Activated naive CD4-positive, alpha-beta T cell treated with anti-CD3 and anti-CD28 coated beads, Interleukin-2, amount 50 U/mL, for 16 hours (primary cell): ENCODE results near the gene RNF31.

ENCODE experiments used
- DNase-seq: peaks from one replicate; pipeline ENCODE4 v3.0.0-alpha.2; 2020

The RNF31 gene

GRCh38 chr14:24160850-24161804 is 13.8 kb downstream of the RNF31 start, which contains the start of gene IRF9:
Gene IRF9 (plus strand): TSS chr14:24161265. CDS start chr14:24162145, 880 bp downstream.
- DNase-seq, result peak; percentile 93

GRCh38 chr14:24162093-24162492 is 14.8 kb downstream of the RNF31 start:
- DNase-seq, result no peak

GRCh38 chr14:24164518-24164991 is 17.3 kb downstream of the RNF31 start:
- no peak for DNase-seq

DNA sequence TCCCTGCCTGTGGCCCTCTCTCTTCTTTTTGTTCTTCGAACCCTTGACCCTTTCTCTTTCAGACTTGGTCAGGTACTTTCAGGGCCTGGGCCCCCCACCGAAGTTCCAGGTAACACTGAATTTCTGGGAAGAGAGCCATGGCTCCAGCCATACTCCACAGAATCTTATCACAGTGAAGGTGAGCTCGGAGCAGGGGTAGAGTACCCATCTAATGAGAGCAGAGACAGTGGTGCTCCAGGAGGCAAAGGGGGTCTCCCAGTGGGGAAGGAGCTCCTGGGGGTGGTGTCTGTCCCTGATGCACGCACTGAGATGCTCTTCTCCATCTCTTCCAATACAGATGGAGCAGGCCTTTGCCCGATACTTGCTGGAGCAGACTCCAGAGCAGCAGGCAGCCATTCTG is 18.5 kb downstream of the RNF31 start:
- DNase-seq, result no peak

GRCh38 chr14:24167469-24168114 is 20.3 kb downstream of the RNF31 start:
- no peak for DNase-seq

DNA sequence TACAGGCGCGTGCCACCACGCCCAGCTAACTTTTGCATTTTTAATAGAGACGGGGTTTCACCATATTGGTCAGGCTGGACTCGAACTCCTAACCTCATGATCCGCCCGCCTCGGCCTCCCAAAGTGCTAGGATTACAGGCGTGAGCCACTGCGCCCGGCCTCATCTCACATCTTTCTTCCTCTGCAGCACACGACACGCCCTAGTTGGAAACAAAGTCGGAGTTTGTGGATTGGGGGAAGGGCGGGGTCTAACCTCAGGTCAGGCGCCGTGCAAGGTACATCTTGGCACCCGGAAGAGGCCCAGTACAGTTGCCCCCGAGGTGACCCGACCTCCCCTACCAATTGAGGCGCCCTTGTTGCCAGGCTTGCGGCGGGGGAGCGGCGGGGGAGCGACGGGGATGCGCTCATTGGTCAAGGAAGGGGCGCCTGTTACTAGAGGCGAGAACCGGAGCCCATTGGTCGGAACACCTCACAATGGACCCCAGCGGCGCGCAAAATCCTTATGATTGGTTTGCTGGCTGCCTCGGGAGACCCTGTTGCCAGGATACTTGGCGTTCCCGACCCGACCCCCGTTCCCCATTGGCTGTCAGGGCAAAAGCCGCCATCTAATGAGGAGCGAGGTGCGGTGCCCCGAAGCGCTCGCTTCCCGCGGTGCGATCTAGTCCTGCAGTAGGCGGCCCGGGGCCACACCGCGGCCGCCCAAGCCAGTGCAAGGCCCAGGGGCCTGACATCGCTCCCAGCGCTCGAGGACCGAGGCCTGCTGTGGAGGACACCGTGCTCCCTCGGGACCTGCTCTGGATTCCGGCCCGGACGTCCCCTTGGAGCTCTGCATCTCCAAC is 24.3 kb downstream of the RNF31 start, which contains the start of gene REC8:
REC8 (plus strand) TSS at position 659 of the 839 bp plus-strand sequence. CDS start 473 bp downstream, outside the sequence.
- peak; percentile 68 for DNase-seq

- no peak for DNase-seq
Measured at GRCh38 chr14:24172261-24172860, 25.1 kb downstream of the RNF31 start.

DNA sequence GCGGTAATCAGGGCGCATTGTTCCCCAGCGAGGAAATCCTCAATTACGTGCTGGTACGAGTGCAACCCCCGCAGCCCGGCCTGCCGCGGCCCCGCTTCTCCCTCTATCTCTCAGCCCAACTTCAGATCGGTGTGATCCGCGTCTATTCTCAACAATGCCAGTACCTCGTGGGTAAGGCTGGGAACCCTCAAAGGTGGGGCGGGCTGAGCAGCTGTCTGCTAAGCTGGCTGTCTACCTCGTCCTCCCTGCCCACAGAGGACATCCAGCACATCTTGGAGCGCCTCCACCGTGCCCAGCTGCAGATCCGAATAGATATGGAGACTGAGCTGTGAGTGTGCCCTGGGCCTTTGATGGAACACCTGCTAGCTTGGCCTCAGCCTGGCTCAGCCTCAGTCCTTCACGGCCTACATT is 25.6 kb downstream of the RNF31 start:
- DNase-seq, result no peak

DNA sequence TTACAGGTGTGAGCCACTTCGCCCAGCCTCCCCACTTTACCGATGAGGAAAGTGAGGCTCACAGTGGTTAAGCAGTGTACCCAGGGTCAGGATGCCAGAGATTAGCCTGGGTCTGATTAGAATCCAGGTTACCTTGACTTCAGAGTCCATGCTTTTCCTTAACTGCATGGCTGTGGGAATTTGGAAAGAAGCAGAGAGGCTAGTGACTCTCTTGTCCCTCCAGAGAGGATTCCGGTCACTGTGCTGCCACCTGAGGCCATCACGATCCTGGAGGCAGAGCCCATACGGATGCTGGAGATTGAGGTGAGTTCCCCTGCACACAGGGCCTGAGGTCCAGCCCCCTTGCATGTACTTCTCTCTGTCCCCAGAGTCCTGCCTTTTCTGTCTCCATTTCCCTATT is 29.3 kb downstream of the RNF31 start:
- DNase-seq, result no peak

GRCh38 chr14:24177041-24177825 is 29.9 kb downstream of the RNF31 start:
- DNase-seq, result no peak

GRCh38 chr14:24177891-24178290 is 30.6 kb downstream of the RNF31 start:
- DNase-seq, result no peak

DNA sequence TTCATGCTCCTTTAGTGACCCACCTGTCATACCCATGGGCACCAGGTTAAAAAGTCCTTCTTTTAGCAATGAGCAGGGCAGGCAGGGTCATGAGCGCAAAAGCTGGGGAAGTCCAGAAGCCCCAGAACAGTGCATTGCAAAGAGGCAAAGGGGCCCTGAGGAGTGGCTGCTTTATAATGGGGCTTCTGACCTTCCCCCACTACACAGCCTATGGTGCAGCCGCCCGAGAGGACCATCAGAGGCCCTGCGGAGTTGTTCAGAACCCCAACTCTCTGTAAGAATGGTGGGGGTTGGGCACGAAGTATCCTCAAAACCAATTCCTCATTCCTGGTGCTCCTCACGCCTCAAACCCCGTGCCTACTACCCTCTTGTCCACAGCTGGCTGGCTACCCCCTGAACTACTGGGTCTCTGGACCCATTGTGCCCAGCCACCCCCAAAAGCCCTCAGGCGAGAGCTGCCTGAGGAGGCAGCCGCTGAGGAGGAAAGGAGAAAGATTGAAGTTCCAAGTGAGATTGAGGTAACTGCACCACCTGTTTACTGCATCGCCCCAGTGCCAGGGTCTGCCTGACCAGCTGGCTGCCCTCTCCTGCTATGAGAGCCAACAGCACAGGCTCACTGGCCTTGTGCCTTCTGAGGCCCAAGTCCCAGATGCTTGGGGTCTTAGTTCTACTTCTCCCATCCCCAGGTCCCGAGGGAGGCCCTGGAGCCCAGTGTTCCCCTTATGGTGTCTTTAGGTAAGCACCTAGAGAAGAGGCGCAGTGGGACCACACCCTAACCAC is 31.3 kb downstream of the RNF31 start:
- no peak for DNase-seq

GRCh38 chr14:24179294-24179960 is 32.1 kb downstream of the RNF31 start:
- DNase-seq, result no peak

GRCh38 chr14:24179961-24180796 is 32.9 kb downstream of the RNF31 start:
- no peak for DNase-seq

GRCh38 chr14:24181371-24182077 is 34.2 kb downstream of the RNF31 start:
- DNase-seq, result no peak

DNA sequence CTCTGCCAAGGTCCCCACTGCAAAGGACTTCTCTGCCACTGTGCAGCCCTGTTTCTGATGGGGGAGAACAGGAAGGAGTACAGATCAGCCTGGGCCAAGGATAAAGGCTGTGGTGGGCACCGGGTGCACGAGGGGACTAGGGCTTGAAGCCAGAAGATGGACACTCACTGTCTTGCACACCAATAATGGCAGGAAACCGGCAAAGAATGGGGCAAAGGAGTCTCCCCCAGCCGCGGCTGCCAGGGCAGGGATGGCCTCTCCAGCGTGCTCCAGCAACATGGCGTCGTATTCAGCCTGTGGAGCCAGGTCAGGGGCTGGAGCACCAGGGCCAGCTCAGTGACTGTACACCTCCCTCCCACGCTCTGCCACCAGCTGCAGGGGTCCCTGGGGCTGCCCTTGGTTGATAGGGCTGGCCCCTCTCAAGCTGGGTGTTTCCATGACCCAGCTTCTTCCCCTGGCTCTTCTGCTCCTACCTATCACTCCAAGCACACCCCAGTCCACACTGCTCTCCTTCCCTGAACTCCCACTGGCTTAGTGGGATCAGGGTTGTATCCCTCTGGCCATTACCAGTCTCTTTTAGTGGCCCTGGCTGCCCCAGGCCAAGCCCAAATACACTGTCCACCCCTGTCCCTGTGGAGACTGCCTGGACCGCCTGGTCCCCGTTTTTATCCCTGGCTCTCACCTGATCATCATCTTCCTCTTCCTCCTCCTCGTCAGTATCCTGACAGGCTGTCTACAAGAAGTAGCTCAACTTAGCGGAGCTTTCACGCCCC is 35.0 kb downstream of the RNF31 start:
- DNase-seq, result no peak

- DNase-seq, result no peak
Measured at GRCh38 chr14:24183014-24183481, 35.8 kb downstream of the RNF31 start.
